SU-DHL-6 (cell line): ENCODE results near the gene PDE3A.

ENCODE experiments used
- EZH2phosphoT487 ChIP-seq: fragments of 200-600 bp; sonication (generic), shearing (Covaris generic); conservative IDR thresholded peaks from 2 replicates; pipeline ENCODE4 v1.6.1; 2018; ENCODE audit warnings: mild to moderate bottlenecking, antibody characterized with exemption, low read length, moderate library complexity, mixed read lengths
- TF ChIP-seq, protein P1 (sequence below): fragments of 200-600 bp; sonication (generic); IDR thresholded peaks from one replicate; pipeline ENCODE4 v1.5.1; 2017; ENCODE audit warnings: antibody characterized with exemption, mild to moderate bottlenecking, low read length, moderate library complexity; ENCODE audit not compliant: insufficient read depth, poor library complexity, severe bottlenecking

DNA sequence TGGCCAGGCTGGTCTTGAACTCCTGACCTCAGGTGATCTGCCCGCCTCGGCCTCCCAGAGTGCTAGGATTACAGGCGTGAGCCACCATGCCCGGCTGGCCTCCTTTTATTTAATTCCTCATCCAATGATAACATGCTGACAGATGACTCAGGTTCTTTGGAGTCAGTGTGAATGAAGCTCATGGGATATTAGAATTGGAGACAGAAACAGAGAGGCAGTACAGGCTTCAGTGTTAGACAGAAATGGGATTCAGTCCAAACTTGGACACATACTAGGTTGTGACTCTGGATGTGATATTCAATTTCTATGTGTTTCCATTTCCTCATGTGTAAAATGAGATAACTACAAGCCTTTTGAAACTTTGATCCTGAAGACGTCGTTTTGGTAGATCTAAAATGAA lies 47.3 kb downstream of the PDE3A start:
- TF ChIP-seq, protein P1, sequence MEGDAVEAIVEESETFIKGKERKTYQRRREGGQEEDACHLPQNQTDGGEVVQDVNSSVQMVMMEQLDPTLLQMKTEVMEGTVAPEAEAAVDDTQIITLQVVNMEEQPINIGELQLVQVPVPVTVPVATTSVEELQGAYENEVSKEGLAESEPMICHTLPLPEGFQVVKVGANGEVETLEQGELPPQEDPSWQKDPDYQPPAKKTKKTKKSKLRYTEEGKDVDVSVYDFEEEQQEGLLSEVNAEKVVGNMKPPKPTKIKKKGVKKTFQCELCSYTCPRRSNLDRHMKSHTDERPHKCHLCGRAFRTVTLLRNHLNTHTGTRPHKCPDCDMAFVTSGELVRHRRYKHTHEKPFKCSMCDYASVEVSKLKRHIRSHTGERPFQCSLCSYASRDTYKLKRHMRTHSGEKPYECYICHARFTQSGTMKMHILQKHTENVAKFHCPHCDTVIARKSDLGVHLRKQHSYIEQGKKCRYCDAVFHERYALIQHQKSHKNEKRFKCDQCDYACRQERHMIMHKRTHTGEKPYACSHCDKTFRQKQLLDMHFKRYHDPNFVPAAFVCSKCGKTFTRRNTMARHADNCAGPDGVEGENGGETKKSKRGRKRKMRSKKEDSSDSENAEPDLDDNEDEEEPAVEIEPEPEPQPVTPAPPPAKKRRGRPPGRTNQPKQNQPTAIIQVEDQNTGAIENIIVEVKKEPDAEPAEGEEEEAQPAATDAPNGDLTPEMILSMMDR, result no peak
- TF ChIP-seq EZH2phosphoT487, result no peak
